OCI-LY1 (cell line): ENCODE results near the gene SUFU.
A peak's percentile ranks its signal among the peaks of the same experiment; 100 is the strongest.

Source experiments
- H2AFZ ChIP-seq: fragments of 200-600 bp; sonication (generic), shearing (Covaris generic); 2 replicates; pipeline ENCODE4 v1.6.0; 2014; ENCODE audit warnings: antibody characterized with exemption, mild to moderate bottlenecking, low read length
- H3F3A ChIP-seq: fragments of 200-600 bp; sonication (generic), shearing (Covaris generic); 2 replicates; pipeline ENCODE4 v1.6.0; 2014; ENCODE audit warnings: mild to moderate bottlenecking, antibody characterized with exemption, low read length, moderate library complexity; ENCODE audit not compliant: insufficient read depth
- H3K27ac ChIP-seq: fragments of 200-600 bp; sonication (generic); 2 replicates; pipeline ENCODE4 v1.5.1; 2014; ENCODE audit warnings: low read length, mixed run types, mild to moderate bottlenecking, low read depth; ENCODE audit not compliant: poor library complexity, severe bottlenecking
- H3K27me3 ChIP-seq: fragments of 200-600 bp; sonication (generic); 2 replicates; pipeline ENCODE4 v1.6.0; 2014; ENCODE audit warnings: antibody characterized with exemption, mild to moderate bottlenecking, low read length, moderate library complexity; ENCODE audit not compliant: insufficient read depth
- H3K36me3 ChIP-seq: fragments of 200-600 bp; sonication (generic); 2 replicates; pipeline ENCODE4 v1.6.1; 2014; ENCODE audit warnings: mild to moderate bottlenecking, antibody characterized with exemption, low read length, moderate library complexity, mixed read lengths; ENCODE audit not compliant: insufficient read depth
- H3K4me1 ChIP-seq: fragments of 200-600 bp; sonication (generic); 2 replicates; pipeline ENCODE4 v1.5.1; 2014; ENCODE audit warnings: mild to moderate bottlenecking, low read length, moderate library complexity; ENCODE audit not compliant: insufficient read depth, severe bottlenecking
- H3K4me2 ChIP-seq: fragments of 200-600 bp; sonication (generic), shearing (Covaris generic); 2 replicates; pipeline ENCODE4 v1.6.1; 2014; ENCODE audit warnings: low read length
- H3K4me3 ChIP-seq: fragments of 200-600 bp; sonication (generic); 2 replicates; pipeline ENCODE4 v1.5.1; 2014; ENCODE audit warnings: low read length, low read depth, mild to moderate bottlenecking, mixed read lengths; ENCODE audit not compliant: poor library complexity, severe bottlenecking
- H3K79me2 ChIP-seq: fragments of 200-600 bp; shearing (Covaris generic); 2 replicates; pipeline ENCODE4 v1.6.1; 2016; ENCODE audit warnings: mixed run types, low read length, mixed read lengths; ENCODE audit not compliant: insufficient read depth
- H3K9ac ChIP-seq: fragments of 200-600 bp; sonication (generic), shearing (Covaris generic); 2 replicates; pipeline ENCODE4 v1.6.1; 2014; ENCODE audit warnings: mild to moderate bottlenecking, low read length, mixed read lengths
- H3K9me2 ChIP-seq: fragments of 200-600 bp; sonication (generic), shearing (Covaris generic); 2 replicates; pipeline ENCODE4 v1.6.1; 2014; ENCODE audit warnings: low read depth, mild to moderate bottlenecking, low read length, mixed read lengths
- H3K9me3 ChIP-seq: fragments of 200-600 bp; shearing (Covaris generic); 2 replicates; pipeline ENCODE4 v1.6.1; 2014; ENCODE audit warnings: low read length, mixed read lengths
- H4K20me1 ChIP-seq: fragments of 200-600 bp; sonication (generic), shearing (Covaris generic); 2 replicates; pipeline ENCODE4 v1.6.0; 2016; ENCODE audit warnings: mild to moderate bottlenecking, low read length; ENCODE audit not compliant: insufficient read depth
- CTCF ChIP-seq: fragments of 200-600 bp; sonication (generic), shearing (Covaris generic); IDR thresholded peaks from 2 replicates; pipeline ENCODE4 v1.5.1; 2017; ENCODE audit warnings: mild to moderate bottlenecking, antibody characterized with exemption, low read length, moderate library complexity, mixed read lengths
- EZH2 ChIP-seq: fragments of 200-600 bp; sonication (generic), shearing (Covaris generic); IDR thresholded peaks from 2 replicates; pipeline ENCODE4 v1.8.0; 2017; ENCODE audit warnings: borderline replicate concordance, mixed run types, mild to moderate bottlenecking, antibody characterized with exemption, low read length, moderate library complexity, mixed read lengths

The SUFU gene

GRCh38 chr10:102457591-102458150, 46.1 kb upstream of the SUFU start:
- no peak overlapping the region for H3K9ac ChIP-seq
- H2AFZ ChIP-seq, result no peak overlapping the region
- no peaks in the 10 kb centered on the region for H3K9me3 ChIP-seq
- no peaks in the 10 kb centered on the region for H3K9me2 ChIP-seq
- H3K79me2 ChIP-seq, result no peaks in the 10 kb centered on the region
- peaks cover 21% of the 10 kb centered on the region for H3K4me1 ChIP-seq
- H3K27ac ChIP-seq, result no peak overlapping the region
- no peaks in the 10 kb centered on the region for H3K27me3 ChIP-seq
- no peak overlapping the region for H3K4me3 ChIP-seq
- H3K36me3 ChIP-seq, result peaks cover 6% of the 10 kb centered on the region; the same call in 1 of the 2 replicates
- no peak overlapping the region for H3K4me2 ChIP-seq
- no peaks in the 10 kb centered on the region for H4K20me1 ChIP-seq
- TF ChIP-seq EZH2 (no peak), CTCF (no peak)
- H3F3A ChIP-seq, result no peaks in the 10 kb centered on the region

- H3K36me3 ChIP-seq, result 0 out of 2 replicates have a peak, but pooled peaks cover 3% of the 10 kb centered on the region
- H3K27me3 ChIP-seq, result no peaks in the 10 kb centered on the region
- no peak overlapping the region for H3K27ac ChIP-seq
- H3K4me3 ChIP-seq, result no peak overlapping the region
- no peak overlapping the region for H3K9ac ChIP-seq
- no peaks in the 10 kb centered on the region for H3K79me2 ChIP-seq
- H3K4me1 ChIP-seq, result peaks cover 28% of the 10 kb centered on the region
- H3K4me2 ChIP-seq, result no peak overlapping the region
- H4K20me1 ChIP-seq, result no peaks in the 10 kb centered on the region
- no peaks in the 10 kb centered on the region for H3K9me3 ChIP-seq
- H3K9me2 ChIP-seq, result no peaks in the 10 kb centered on the region
- no peaks in the 10 kb centered on the region for H3F3A ChIP-seq
- TF ChIP-seq EZH2 (no peak), CTCF (no peak)
- H2AFZ ChIP-seq, result no peak overlapping the region
These were observed 45.1 kb upstream of the SUFU start for GRCh38 chr10:102458656-102459055.

- H3K4me3 ChIP-seq, result peak overlapping the region; percentile 85
- no peaks in the 10 kb centered on the region for H3K9me2 ChIP-seq
- no peaks in the 10 kb centered on the region for H3K27me3 ChIP-seq
- H3K79me2 ChIP-seq, result no peaks in the 10 kb centered on the region
- peaks cover 31% of the 10 kb centered on the region for H3K4me1 ChIP-seq
- H3K36me3 ChIP-seq, result 0 out of 2 replicates have a peak, but pooled peaks cover 3% of the 10 kb centered on the region
- H4K20me1 ChIP-seq, result no peaks in the 10 kb centered on the region
- peak overlapping the region; percentile 93 for H3K9ac ChIP-seq
- H3K27ac ChIP-seq, result peak overlapping the region; percentile 66
- no peaks in the 10 kb centered on the region for H3F3A ChIP-seq
- peak overlapping the region; percentile 94 for H3K4me2 ChIP-seq
- no peaks in the 10 kb centered on the region for H3K9me3 ChIP-seq
- H2AFZ ChIP-seq, result peak overlapping the region; percentile 82; the same call in 1 of the 2 replicates
- no peak for TF ChIP-seq CTCF
- TF ChIP-seq EZH2, result no peak
These were observed 43.0 kb upstream of the SUFU start for GRCh38 chr10:102460836-102461186.
